ENCODE data around the gene FUCA1.
"Not testable (repeated sequence)": the region's sequence is repeated elsewhere in the genome, so short reads cannot be mapped to it uniquely, and the experiment has no call there.

Gene FUCA1

GRCh38 chr1:23895082-23895481 is 27.0 kb upstream of the FUCA1 start:
- no peak for DNase-seq

- no peak for DNase-seq
These were observed 21.0 kb upstream of the FUCA1 start for GRCh38 chr1:23889074-23889473.

- no peak for DNase-seq
These were observed 17.1 kb upstream of the FUCA1 start for GRCh38 chr1:23885222-23885621.

- no peak for DNase-seq
These were observed 14.7 kb upstream of the FUCA1 start for GRCh38 chr1:23882746-23883145.

- DNase-seq, result no peak
These were observed 11.7 kb upstream of the FUCA1 start for GRCh38 chr1:23879809-23880208.

- DNase-seq, result no peak
These were observed 10.6 kb upstream of the FUCA1 start for GRCh38 chr1:23878668-23879067.

GRCh38 chr1:23875382-23875781 is 7.3 kb upstream of the FUCA1 start:
- DNase-seq, result no peak

- no peak for DNase-seq
These were observed 4.3 kb upstream of the FUCA1 start for GRCh38 chr1:23872421-23872820.

- no peak for DNase-seq
These were observed 961 bp upstream of the FUCA1 start for GRCh38 chr1:23869051-23869450.

- no peak for DNase-seq
These were observed 497 bp upstream of the FUCA1 start for GRCh38 chr1:23868557-23869016.

GRCh38 chr1:23867542-23867894 is 572 bp downstream of the FUCA1 start:
- no peak for DNase-seq

- DNase-seq, result no peak
These were observed 2.6 kb downstream of the FUCA1 start for GRCh38 chr1:23865543-23865930.

- DNase-seq, result no peak
These were observed 3.1 kb downstream of the FUCA1 start for GRCh38 chr1:23864801-23865542.

- DNase-seq, result no peak
These were observed 5.5 kb downstream of the FUCA1 start for GRCh38 chr1:23862640-23863039.

- DNase-seq, result no peak
These were observed 13.5 kb downstream of the FUCA1 start for GRCh38 chr1:23854568-23854967.

- not testable (repeated sequence) for DNase-seq
These were observed 15.0 kb downstream of the FUCA1 start for GRCh38 chr1:23853124-23853523.

GRCh38 chr1:23851406-23851805 is 16.7 kb downstream of the FUCA1 start:
- DNase-seq, result not testable (repeated sequence)

- no peak for DNase-seq
These were observed 19.1 kb downstream of the FUCA1 start for GRCh38 chr1:23848673-23849616.

GRCh38 chr1:23847482-23848095 is 20.5 kb downstream of the FUCA1 start:
- DNase-seq, result not testable (repeated sequence)

- no peak for DNase-seq
These were observed 22.9 kb downstream of the FUCA1 start for GRCh38 chr1:23845163-23845562.

- no peak for DNase-seq
These were observed 24.4 kb downstream of the FUCA1 start for GRCh38 chr1:23843644-23844043.

GRCh38 chr1:23838401-23838866 is 29.7 kb downstream of the FUCA1 start:
- peak; percentile 90 for DNase-seq

- DNase-seq, result peak; percentile 57
These were observed 30.2 kb downstream of the FUCA1 start for GRCh38 chr1:23837908-23838307.
